Tibial artery (tissue), 4 donors: ENCODE results near the gene MOSPD2.

Experiments used
- DNase-seq, 2 donors: peaks; one replicate each; pipeline ENCODE4 v3.0.0-alpha.2; 2019
- H3K27ac ChIP-seq, 2 donors: fragments of 200-600 bp; sonication (generic) in 1 of 2; 1 replicate in 1 of 2; 2 replicates in 1 of 2; pipeline ENCODE4 v1.5.1; 2018 to 2019; ENCODE audit warnings: mild to moderate bottlenecking in 1 of 2
- H3K27me3 ChIP-seq, 2 donors: fragments of 200-600 bp; sonication (generic) in 1 of 2; one replicate each; pipeline versions ENCODE4 v1.5.1 to v1.6.0; 2016 to 2019
- H3K36me3 ChIP-seq, 3 donors: fragments of 200-600 bp; sonication (generic) in 2 of 3; one replicate each; pipeline ENCODE4 v1.5.1; 2016 to 2019; ENCODE audit warnings: mild to moderate bottlenecking in 2 of 3
- H3K4me1 ChIP-seq, 4 donors: fragments of 200-600 bp; sonication (generic) in 2 of 4; 1 replicate in 3 of 4; 2 replicates in 1 of 4; pipeline ENCODE4 v1.5.1; 2016 to 2019
- H3K4me3 ChIP-seq, 2 donors: fragments of 200-600 bp; sonication (generic) in 1 of 2; 1 replicate in 1 of 2; 2 replicates in 1 of 2; pipeline ENCODE4 v1.5.1; 2018 to 2019; ENCODE audit warnings: mild to moderate bottlenecking in 2 of 2
- H3K9me3 ChIP-seq, 3 donors: fragments of 200-600 bp; sonication (generic) in 1 of 3; one replicate each; pipeline ENCODE4 v1.5.1; 2016 to 2019
- CTCF ChIP-seq, 2 experiments: fragments of 200-600 bp in 1 of 2; fragments of 450-650 bp in 1 of 2; IDR thresholded peaks; one replicate each; pipeline ENCODE4 v1.5.1; 2017 to 2019; ENCODE audit warnings: antibody characterized with exemption in 2 of 2, mild to moderate bottlenecking in 1 of 2, moderate library complexity in 1 of 2
- intact Hi-C: fragments of 100-400 bp; cut with DNase I; formaldehyde crosslinking; loops from one replicate; pipeline ENCODE4 v1.15.0; 2023; ENCODE audit warnings: low total_unique reads

MOSPD2 gene

GRCh38 chrX:14832586-14832985 lies 40.6 kb upstream of the MOSPD2 start:
- H3K36me3 ChIP-seq, result no peaks in the 10 kb centered on the region
- H3K27me3 ChIP-seq, result no peaks in the 10 kb centered on the region
- H3K4me3 ChIP-seq, result no peak overlapping the region
- peaks cover 0 to 11% (median 4%) of the 10 kb centered on the region in 3 donors for H3K9me3 ChIP-seq
- no peaks in the 10 kb centered on the region for H3K4me1 ChIP-seq
- intact Hi-C loops, result no loop called here
- DNase-seq, result no peak
- TF ChIP-seq CTCF (IDR thresholded peaks at IDR 0.05), result no peak
- H3K27ac ChIP-seq, result no peak overlapping the region

- intact Hi-C loops, result no loop called here
- no peak overlapping the region for H3K27ac ChIP-seq
- no peaks in the 10 kb centered on the region for H3K4me1 ChIP-seq
- TF ChIP-seq CTCF (IDR thresholded peaks at IDR 0.05), result no peak
- DNase-seq, result no peak
- no peaks in the 10 kb centered on the region for H3K36me3 ChIP-seq
- no peak overlapping the region for H3K4me3 ChIP-seq
- H3K9me3 ChIP-seq, result no peaks in the 10 kb centered on the region
- H3K27me3 ChIP-seq, result no peaks in the 10 kb centered on the region
These were observed 36.1 kb upstream of the MOSPD2 start for GRCh38 chrX:14837155-14837554.

GRCh38 chrX:14843666-14844065 lies 29.6 kb upstream of the MOSPD2 start:
- no peaks in the 10 kb centered on the region for H3K27me3 ChIP-seq
- no peaks in the 10 kb centered on the region for H3K4me1 ChIP-seq
- intact Hi-C loops, result no loop called here
- no peaks in the 10 kb centered on the region for H3K9me3 ChIP-seq
- no peaks in the 10 kb centered on the region for H3K36me3 ChIP-seq
- no peak overlapping the region for H3K27ac ChIP-seq
- no peak overlapping the region for H3K4me3 ChIP-seq
- TF ChIP-seq CTCF (IDR thresholded peaks at IDR 0.05), result no peak
- DNase-seq, result no peak

GRCh38 chrX:14851526-14851925 lies 21.7 kb upstream of the MOSPD2 start:
- intact Hi-C loops, result no loop called here
- no peaks in the 10 kb centered on the region for H3K4me1 ChIP-seq
- no peak overlapping the region for H3K27ac ChIP-seq
- no peak overlapping the region for H3K4me3 ChIP-seq
- H3K9me3 ChIP-seq, result no peaks in the 10 kb centered on the region
- DNase-seq, result no peak
- TF ChIP-seq CTCF (IDR thresholded peaks at IDR 0.05), result no peak
- H3K36me3 ChIP-seq, result no peaks in the 10 kb centered on the region
- no peaks in the 10 kb centered on the region for H3K27me3 ChIP-seq

- Histone ChIP-seq H3K27me3 (no peaks in the 10 kb centered on the region), H3K36me3 (no peaks in the 10 kb centered on the region), H3K4me1 (no peaks in the 10 kb centered on the region), H3K9me3 (peaks cover 0 to 4% (median 3%) of the 10 kb centered on the region in 3 donors), H3K4me3 (no peak overlapping the region), H3K27ac (no peak overlapping the region)
- TF ChIP-seq CTCF (IDR thresholded peaks at IDR 0.05), result no peak
- DNase-seq, result no peak
- intact Hi-C loops, result no loop called here
These were observed 8.6 kb upstream of the MOSPD2 start for GRCh38 chrX:14864631-14865030.

GRCh38 chrX:14865201-14865600 lies 8.0 kb upstream of the MOSPD2 start:
- peaks cover 0 to 4% (median 3%) of the 10 kb centered on the region in 3 donors for H3K9me3 ChIP-seq
- H3K27ac ChIP-seq, result no peak overlapping the region
- DNase-seq, result no peak
- H3K36me3 ChIP-seq, result no peaks in the 10 kb centered on the region
- TF ChIP-seq CTCF (IDR thresholded peaks at IDR 0.05), result no peak
- intact Hi-C loops, result no loop called here
- H3K27me3 ChIP-seq, result no peaks in the 10 kb centered on the region
- H3K4me3 ChIP-seq, result no peak overlapping the region
- H3K4me1 ChIP-seq, result no peaks in the 10 kb centered on the region
